ENCODE results near the gene GFOD2. TPM values are rescaled to one million over a fixed set of nuclear protein-coding genes. Genes with fewer than 3 reads are reported as not detected.
"Not testable (repeated sequence)": the region's sequence is repeated elsewhere in the genome, so short reads cannot be mapped to it uniquely, and the experiment has no call there.

Gene GFOD2
- 10 to 100 TPM; 23.6 to 26.2 (median 24.6) TPM for polyA plus RNA-seq (ENCODE audit: insufficient read length in 3 of 3)
- long read RNA-seq, donor 1, full-length matches to known transcripts, result 15 of 15 reads
- long read RNA-seq, donor 1, partial matches to known transcripts, result 0 of 15 reads
- long read RNA-seq, donor 1, other reads (novel, unspliced or antisense), result 0 of 15 reads
- long read RNA-seq, donor 2, full-length matches to known transcripts, result 20 of 20 reads
- long read RNA-seq, donor 2, partial matches to known transcripts, result 0 of 20 reads
- long read RNA-seq, donor 2, other reads (novel, unspliced or antisense), result 0 of 20 reads
- long read RNA-seq, donor 3, full-length matches to known transcripts, result 16 of 16 reads
- long read RNA-seq, donor 3, partial matches to known transcripts, result 0 of 16 reads
- long read RNA-seq, donor 3, other reads (novel, unspliced or antisense), result 0 of 16 reads
- long read RNA-seq, donor 4, full-length matches to known transcripts, result 10 of 10 reads
- long read RNA-seq, donor 4, partial matches to known transcripts, result 0 of 10 reads
- long read RNA-seq, donor 4, other reads (novel, unspliced or antisense), result 0 of 10 reads
- long read RNA-seq, donor 5, full-length matches to known transcripts, result 11 of 11 reads
- long read RNA-seq, donor 5, partial matches to known transcripts, result 0 of 11 reads
- long read RNA-seq, donor 5, other reads (novel, unspliced or antisense), result 0 of 11 reads
- long read RNA-seq, donor 6, full-length matches to known transcripts, result 14 of 14 reads
- long read RNA-seq, donor 6, partial matches to known transcripts, result 0 of 14 reads
- long read RNA-seq, donor 6, other reads (novel, unspliced or antisense), result 0 of 14 reads
- long read RNA-seq, donor 7, full-length matches to known transcripts, result 15 of 15 reads
- long read RNA-seq, donor 7, partial matches to known transcripts, result 0 of 15 reads
- long read RNA-seq, donor 7, other reads (novel, unspliced or antisense), result 0 of 15 reads
- long read RNA-seq, donor 8, partial matches to known transcripts, result 0 of 6 reads
- long read RNA-seq, donor 8, other reads (novel, unspliced or antisense), result 0 of 6 reads
- long read RNA-seq, donor 9, full-length matches to known transcripts, result 13 of 24 reads
- long read RNA-seq, donor 9, partial matches to known transcripts, result 11 of 24 reads
- long read RNA-seq, donor 9, other reads (novel, unspliced or antisense), result 0 of 24 reads
- long read RNA-seq, donor 10, full-length matches to known transcripts, result 20 of 20 reads
- long read RNA-seq, donor 10, partial matches to known transcripts, result 0 of 20 reads
- long read RNA-seq, donor 10, other reads (novel, unspliced or antisense), result 0 of 20 reads
- long read RNA-seq, donor 11, full-length matches to known transcripts, result 8 of 8 reads
- long read RNA-seq, donor 11, partial matches to known transcripts, result 0 of 8 reads
- long read RNA-seq, donor 11, other reads (novel, unspliced or antisense), result 0 of 8 reads
- long read RNA-seq, donor 12, full-length matches to known transcripts, result 27 of 27 reads
- long read RNA-seq, donor 12, partial matches to known transcripts, result 0 of 27 reads
- long read RNA-seq, donor 12, other reads (novel, unspliced or antisense), result 0 of 27 reads
- long read RNA-seq, donor 13, full-length matches to known transcripts, result 10 of 10 reads
- long read RNA-seq, donor 13, partial matches to known transcripts, result 0 of 10 reads
- long read RNA-seq, donor 13, other reads (novel, unspliced or antisense), result 0 of 10 reads
- long read RNA-seq, donor 14, result 0 reads
- long read RNA-seq, donor 15, result 0 reads
- long read RNA-seq, donor 16, full-length matches to known transcripts, result 17 of 17 reads
- long read RNA-seq, donor 16, partial matches to known transcripts, result 0 of 17 reads
- long read RNA-seq, donor 16, other reads (novel, unspliced or antisense), result 0 of 17 reads

GRCh38 chr16:67719048-67719777 lies at the start of gene GFOD2:
Gene GFOD2, minus strand, starts transcription at chr16:67719316. Its CDS starts 33,601 bp downstream, at chr16:67685715.
- DNase-seq, result peak; percentile 95

- DNase-seq, result no peak
Measured at GRCh38 chr16:67767953-67768352, 48.8 kb upstream of the GFOD2 start.

- peak; percentile 68 for DNase-seq
Measured at GRCh38 chr16:67766291-67766690, 47.2 kb upstream of the GFOD2 start.

GRCh38 chr16:67764158-67764667 lies 45.1 kb upstream of the GFOD2 start:
- DNase-seq, result no peak

- no peak for DNase-seq
Measured at GRCh38 chr16:67763066-67763465, 44.0 kb upstream of the GFOD2 start.

- DNase-seq, result no peak
Measured at GRCh38 chr16:67762385-67762784, 43.3 kb upstream of the GFOD2 start.

- no peak for DNase-seq
Measured at GRCh38 chr16:67761924-67762323, 42.8 kb upstream of the GFOD2 start.

- no peak for DNase-seq
Measured at GRCh38 chr16:67760956-67761230, 41.8 kb upstream of the GFOD2 start.

GRCh38 chr16:67760206-67760955 lies 41.3 kb upstream of the GFOD2 start:
- no peak for DNase-seq

GRCh38 chr16:67758966-67759365 lies 39.9 kb upstream of the GFOD2 start:
- DNase-seq, result no peak

GRCh38 chr16:67758006-67758405 lies 38.9 kb upstream of the GFOD2 start:
- no peak for DNase-seq

GRCh38 chr16:67752641-67753040 lies 33.5 kb upstream of the GFOD2 start:
- no peak for DNase-seq

- not testable (repeated sequence) for DNase-seq
Measured at GRCh38 chr16:67751331-67751730, 32.2 kb upstream of the GFOD2 start.

GRCh38 chr16:67750466-67750865 lies 31.4 kb upstream of the GFOD2 start:
- no peak for DNase-seq

- DNase-seq, result no peak
Measured at GRCh38 chr16:67749436-67750078, 30.4 kb upstream of the GFOD2 start.

GRCh38 chr16:67748834-67749233 lies 29.7 kb upstream of the GFOD2 start:
- no peak for DNase-seq

GRCh38 chr16:67746846-67747245 lies 27.7 kb upstream of the GFOD2 start:
- no peak for DNase-seq

- DNase-seq, result no peak
Measured at GRCh38 chr16:67741118-67741517, 22.0 kb upstream of the GFOD2 start.

GRCh38 chr16:67740391-67740790 lies 21.3 kb upstream of the GFOD2 start:
- no peak for DNase-seq
